A549 treated with Mapracorat at 1 μM for 4 hours (cell line): ENCODE results near the gene NALCN. TPM values are rescaled to one million over a fixed set of nuclear protein-coding genes. Genes with fewer than 3 reads are reported as not detected.

ENCODE experiments used
- total RNA-seq: library from RNA; stranded (reverse); fragments of 200-300 nt; extraction: Qiagen RNA extraction; gene quantifications from 5 replicates; pipeline ENCODE4 v1.2.3, GENCODE V29; 2022

The NALCN gene
- 3.2 to 4.6 TPM (median 4.1 TPM) in 5 replicates for total RNA-seq

DNA sequence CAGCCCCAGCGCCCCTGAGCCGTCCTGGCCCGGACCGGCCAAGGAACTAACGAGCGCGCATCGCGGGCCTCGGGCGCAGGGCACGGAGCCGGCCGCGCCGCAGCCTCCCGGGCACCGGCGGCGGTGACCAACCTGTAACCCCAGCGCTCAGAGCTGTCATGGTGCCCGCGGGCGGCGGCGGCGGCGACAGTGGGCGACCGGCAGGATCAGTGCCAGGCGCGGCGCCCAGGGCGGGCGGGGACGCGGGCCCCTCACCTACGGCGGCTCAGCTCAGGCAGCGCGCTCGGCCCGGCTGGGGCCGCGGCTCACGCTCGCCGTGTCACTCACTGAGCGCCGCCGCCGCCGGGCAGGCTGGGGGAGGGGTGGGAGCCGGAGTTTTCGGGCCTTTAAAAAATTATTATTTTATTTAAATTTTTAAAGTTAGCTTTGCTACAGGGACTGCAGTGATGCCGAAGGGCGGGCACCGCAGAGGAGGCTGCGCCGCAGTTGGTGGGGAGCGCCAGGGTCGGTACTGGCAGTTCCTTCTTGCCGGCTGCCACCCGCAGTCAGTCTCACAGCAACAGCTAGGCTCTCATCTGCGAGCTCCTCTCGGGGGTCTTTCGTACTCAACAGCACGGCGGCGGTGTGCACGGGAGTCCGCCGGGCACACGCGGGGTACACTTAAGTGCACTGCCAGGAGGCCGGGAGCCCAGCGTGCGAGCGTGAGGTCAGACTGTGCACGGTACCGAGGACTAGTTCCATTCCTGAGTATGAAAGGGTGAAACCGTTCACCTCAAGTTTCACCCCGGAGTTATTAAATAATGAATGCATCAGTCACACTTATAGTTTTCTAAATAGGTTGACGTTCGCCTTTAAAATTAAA lies at the start of gene NALCN:
TSS of gene NALCN (minus strand) at position 328 of the 862 bp plus-strand sequence. CDS start 17,382 bp downstream, outside the sequence.

GRCh38 chr13:101452519-101453485 lies 36.5 kb upstream of the NALCN start, which contains the start of gene ITGBL1:
TSS of gene ITGBL1 (plus strand) at chr13:101452675. CDS start at chr13:101452834, 159 bp downstream.

Other genes with a start within 250 kb of the NALCN start
- 1.0 to 1.8 TPM (median 1.5 TPM) in 5 replicates for gene ITGBL1, start 36.2 kb upstream of the NALCN start, total RNA-seq